NAMALWA (cell line): ENCODE measurements around the gene APAF1.
"Not testable (repeated sequence)": the region's sequence is repeated elsewhere in the genome, so short reads cannot be mapped to it uniquely, and the experiment has no call there.

Experiments used
- DNase-seq: peaks from one replicate; pipeline ENCODE4 v3.0.0-alpha.2; 2015; ENCODE audit warnings: low spot score

The APAF1 gene

DNA sequence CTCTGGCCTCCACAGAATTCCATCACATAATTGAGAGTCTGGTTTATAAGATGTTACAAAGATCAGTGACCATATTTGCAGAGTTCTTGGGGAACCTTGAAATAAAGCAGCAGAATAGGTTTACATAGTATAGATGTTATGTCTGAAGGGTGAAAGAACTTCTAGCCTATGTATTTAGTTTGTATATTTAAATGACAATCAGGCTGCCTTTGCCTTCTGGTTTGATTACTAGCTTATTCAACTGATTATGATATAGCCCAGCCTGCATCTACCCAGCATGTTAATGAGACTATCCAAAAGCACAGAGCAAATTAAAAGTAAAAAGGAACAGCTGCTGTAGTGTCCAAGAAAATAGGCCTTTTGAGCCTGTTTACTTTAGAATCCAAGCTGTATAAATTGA lies 85.3 kb downstream of the APAF1 start:
- no peak for DNase-seq

- DNase-seq = no peak
These were observed 88.7 kb downstream of the APAF1 start for GRCh38 chr12:98733667-98734350.

GRCh38 chr12:98735821-98736220 lies 90.7 kb downstream of the APAF1 start:
- DNase-seq = no peak

- DNase-seq = no peak
These were observed 91.5 kb downstream of the APAF1 start for GRCh38 chr12:98736352-98737321.

- DNase-seq = no peak
These were observed 92.2 kb downstream of the APAF1 start for GRCh38 chr12:98737322-98737712.

GRCh38 chr12:98738002-98738401 lies 92.9 kb downstream of the APAF1 start:
- no peak for DNase-seq

- no peak for DNase-seq
These were observed 93.4 kb downstream of the APAF1 start for GRCh38 chr12:98738539-98738938.

- DNase-seq = no peak
These were observed 95.7 kb downstream of the APAF1 start for GRCh38 chr12:98740751-98741150.

DNA sequence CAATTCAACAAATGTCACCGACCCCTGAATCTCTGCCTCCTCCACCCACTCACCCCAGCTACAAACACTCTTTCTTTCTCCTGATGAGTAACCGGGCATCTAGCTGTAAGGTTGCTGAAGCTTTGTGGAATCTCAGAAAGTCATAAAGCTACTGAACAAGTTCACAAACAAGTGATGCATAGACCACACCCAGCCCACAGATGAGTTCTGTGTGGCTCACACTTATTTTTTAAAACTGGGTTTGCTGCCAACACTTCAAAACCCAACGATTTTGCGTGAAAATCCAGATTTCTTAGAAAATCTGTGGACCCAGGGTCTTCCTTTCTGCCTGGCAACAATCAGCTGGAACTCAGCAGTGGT lies 96.1 kb downstream of the APAF1 start:
- no peak for DNase-seq

DNA sequence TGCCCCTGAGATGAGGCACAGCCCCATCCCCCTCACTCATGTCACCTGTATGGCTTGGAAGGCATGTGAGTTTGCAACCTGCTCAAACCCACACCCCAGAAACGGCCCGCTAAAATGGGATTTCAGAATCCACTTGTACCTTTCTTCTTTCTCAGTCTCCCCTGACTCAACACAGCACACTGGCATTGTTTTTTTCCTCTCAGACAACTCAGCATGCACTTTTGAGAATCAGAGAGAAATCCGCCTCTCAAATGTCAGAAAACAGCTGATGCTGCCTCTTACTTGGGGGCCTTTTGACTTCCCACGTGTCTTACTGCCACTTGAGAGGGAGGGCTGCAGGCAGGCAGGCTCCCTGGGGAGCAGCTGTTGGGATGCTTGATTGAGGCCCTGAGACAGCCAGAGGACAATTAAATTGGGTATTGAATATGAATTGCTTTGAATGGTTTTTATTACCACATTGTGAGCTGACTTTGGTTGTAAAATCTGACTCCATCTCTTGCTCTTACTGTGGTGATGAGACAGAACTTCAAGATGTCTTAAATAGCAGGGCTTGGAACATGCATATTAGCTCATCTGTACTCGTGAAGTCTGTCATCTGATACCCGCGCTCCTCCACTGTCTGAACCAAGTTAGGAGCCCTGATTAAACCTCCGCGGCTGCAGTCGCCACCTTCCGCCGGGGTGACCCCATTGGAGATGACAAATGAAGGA lies 96.6 kb downstream of the APAF1 start:
- DNase-seq = no peak

GRCh38 chr12:98743362-98743953 lies 98.4 kb downstream of the APAF1 start:
- DNase-seq = peak; percentile 58

DNA sequence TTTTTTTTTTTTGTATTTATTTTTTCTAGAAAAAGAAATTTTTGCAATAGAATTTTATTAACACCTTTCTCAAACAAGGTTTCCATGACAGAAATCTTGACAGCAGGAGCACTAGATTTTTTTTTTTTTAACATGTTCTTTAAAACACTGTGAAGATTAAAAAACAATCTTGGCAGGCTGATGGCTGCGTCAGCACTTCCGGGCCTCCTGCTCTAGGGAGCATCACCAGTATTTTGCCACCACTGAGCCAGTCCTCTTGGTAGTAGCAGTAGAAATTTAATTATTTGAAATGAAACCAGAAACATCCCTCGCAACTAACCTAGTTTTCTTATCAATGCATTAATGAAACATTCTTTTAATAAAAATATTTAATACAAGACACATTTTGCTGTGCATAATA lies 99.6 kb downstream of the APAF1 start:
- no peak for DNase-seq

- no peak for DNase-seq
These were observed 100.7 kb downstream of the APAF1 start for GRCh38 chr12:98745578-98746391.

GRCh38 chr12:98748463-98748862 lies 103.4 kb downstream of the APAF1 start:
- DNase-seq = no peak

DNA sequence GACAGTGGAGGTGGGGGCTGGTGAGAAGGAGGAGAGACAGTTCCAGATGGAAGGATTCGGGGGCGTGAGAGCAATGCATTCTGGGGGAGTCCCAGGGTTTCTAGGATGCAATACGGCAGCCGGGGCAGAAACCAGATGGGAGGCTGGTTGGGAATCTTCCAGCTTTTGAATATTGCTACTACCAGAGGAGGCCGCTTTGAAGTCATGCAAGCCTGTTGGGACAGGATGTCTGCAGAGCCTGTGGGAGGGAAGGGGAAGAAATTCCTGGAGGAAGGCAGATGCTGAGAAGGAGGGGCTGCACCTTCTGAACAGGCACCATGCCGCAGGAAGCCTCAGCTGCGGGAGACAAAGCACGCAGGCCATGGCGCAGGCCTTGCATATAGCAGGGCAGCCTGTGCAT lies 105.4 kb downstream of the APAF1 start:
- DNase-seq = no peak

- DNase-seq = no peak
These were observed 106.6 kb downstream of the APAF1 start for GRCh38 chr12:98751580-98752115.

DNA sequence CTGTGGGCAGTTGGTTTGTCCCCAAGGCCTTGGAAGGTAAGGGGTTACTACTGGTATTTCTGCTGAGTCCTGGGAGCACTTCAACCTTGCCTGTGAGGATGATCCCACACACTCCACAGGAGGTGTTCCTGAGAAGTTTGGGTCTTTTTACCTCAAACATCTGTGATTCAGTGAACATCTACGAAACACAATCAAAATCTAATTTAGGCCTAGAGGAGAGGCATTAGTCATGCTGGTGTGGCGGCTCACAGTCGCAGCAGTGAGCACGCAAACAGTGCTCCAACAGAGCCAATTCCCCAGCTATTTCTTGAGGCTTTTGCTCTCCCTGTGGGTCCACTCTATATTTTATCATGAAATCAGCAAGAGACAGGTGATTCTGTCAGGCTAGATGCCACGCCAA lies 107.6 kb downstream of the APAF1 start:
- DNase-seq = no peak

GRCh38 chr12:98754095-98754494 lies 109.0 kb downstream of the APAF1 start:
- DNase-seq = no peak

- DNase-seq = not testable (repeated sequence)
These were observed 110.8 kb downstream of the APAF1 start for GRCh38 chr12:98755855-98756254.

DNA sequence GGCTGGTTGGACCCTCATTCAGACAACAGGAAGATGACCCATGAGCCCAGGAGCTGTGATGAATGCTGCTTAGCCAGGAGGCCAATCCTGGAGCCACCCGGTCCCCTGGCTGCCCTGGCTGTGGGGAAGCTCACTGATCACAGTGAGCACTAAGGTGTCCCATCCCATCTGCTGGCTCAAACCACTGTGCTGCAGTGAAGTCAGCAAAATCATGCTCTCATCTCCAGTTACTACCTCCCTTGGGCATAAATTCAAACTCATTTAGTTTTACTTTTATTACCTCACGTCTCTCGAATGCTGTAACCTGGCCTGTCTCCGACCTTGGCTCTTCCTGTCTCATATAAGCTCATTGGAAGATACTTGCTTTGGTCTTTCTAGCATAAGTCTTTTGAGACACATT lies 112.4 kb downstream of the APAF1 start:
- no peak for DNase-seq

DNA sequence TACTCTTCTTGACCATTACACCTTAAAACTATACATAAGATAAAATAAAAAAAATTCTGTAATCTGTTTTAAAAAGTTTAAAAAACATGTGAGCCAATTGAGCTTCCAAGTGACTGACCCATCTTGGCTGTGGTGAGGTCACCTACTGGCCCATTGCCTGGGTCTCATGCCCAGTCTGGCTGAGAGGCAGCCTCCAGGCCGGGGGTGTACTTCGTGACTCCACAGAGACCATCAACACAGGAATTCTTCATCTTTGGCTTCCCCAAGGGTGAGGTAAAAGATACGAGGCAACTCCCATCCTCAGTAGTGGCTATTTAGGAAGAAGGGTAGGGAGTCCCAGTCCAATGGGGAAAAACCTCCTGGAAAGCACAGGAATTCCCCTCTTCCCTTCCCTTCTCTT lies 113.2 kb downstream of the APAF1 start:
- DNase-seq = no peak
